Kidney capillary endothelial cell (primary cell): Measurements from ENCODE around the gene TENM4.

Experiments used
- DNase-seq: peaks from one replicate; pipeline ENCODE4 v3.0.0-alpha.2; 2018; ENCODE audit warnings: low spot score

TENM4 gene

DNA sequence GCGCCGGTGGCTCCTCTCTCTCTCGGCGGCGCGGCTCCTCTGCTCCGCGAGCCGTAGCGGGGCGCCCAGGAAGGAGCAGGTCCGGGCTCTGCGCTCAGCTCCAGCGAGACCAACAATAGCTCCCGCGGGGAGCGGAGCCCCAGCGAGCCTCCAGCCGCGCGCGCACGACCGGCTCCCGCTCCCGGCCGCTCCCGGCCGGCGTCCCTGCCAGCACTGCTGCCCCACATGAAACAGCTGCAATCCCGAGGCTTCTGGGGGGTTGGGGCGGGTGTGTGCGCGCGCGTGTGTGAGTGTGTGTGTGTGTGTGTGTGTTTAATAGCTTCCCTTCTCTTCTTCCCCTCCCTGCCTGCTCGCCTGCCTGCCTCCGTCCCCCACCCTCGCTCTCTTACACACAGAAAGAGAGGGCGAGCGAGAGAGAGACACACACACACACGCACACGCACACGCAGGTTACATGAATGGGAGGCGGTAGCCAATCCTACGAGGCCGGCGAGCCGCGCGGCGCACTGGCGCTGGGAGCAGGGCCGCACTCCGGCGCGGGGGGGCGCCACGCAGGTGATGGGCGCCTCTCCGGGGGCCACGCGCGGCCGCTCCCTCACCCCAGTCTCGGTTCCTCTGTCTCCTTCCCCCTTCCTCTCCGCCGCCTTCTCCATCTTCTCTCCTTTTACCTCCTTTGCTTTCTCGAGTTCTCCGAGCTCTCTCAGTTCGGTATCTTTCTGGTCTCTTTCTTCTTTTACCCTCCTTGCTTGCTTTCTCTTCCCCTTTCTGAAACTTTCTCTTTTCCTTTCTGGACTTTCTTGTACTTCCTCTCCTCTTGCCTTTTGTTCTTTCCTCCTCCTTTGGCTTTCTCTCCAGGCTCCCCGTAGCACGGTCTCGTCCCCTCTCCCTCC lies at the start of gene TENM4:
TENM4 (minus strand) TSS at position 460 of the 890 bp plus-strand sequence. CDS start 371,086 bp downstream, outside the sequence.
- DNase-seq, result no peak

DNA sequence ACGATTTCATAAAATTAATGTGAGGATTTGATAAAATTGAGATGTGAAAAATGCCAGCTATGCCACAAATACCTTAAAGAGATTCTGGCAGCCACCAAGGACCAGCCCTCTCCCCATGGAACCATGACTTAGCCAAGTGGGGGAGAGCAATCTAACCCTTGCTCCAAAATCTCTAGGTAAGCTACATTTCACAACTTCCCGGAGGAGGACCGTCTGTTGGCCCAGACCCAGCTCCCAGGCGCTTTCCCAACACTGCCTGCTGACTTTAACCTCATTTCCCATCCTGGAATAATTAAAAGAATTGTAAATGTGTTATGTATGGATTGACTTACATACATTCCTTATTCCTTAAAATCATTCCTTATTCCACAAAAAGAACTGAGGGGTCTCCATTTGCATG lies 47.5 kb upstream of the TENM4 start:
- DNase-seq, result no peak

DNA sequence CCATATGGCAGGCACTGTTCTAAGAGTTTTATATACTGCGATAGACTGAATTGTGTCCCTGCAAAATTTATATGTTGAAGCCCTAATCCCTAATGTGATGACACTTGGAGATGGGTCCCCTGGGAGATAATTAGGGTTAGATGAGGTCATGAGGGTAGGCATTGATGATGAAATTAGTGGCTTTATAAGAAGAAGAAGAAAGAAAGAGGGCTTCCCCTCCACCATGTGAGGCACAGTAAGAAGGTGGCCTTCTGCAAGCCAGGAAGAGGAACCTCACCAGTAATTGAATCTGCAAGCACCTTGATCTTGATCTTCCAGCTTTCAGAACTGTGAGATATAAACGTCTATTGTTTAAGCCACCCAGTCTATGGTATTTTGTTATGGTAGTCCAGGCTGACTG lies 46.6 kb upstream of the TENM4 start:
- no peak for DNase-seq

GRCh38 chr11:79486242-79486984 lies 45.6 kb upstream of the TENM4 start:
- DNase-seq, result no peak

DNA sequence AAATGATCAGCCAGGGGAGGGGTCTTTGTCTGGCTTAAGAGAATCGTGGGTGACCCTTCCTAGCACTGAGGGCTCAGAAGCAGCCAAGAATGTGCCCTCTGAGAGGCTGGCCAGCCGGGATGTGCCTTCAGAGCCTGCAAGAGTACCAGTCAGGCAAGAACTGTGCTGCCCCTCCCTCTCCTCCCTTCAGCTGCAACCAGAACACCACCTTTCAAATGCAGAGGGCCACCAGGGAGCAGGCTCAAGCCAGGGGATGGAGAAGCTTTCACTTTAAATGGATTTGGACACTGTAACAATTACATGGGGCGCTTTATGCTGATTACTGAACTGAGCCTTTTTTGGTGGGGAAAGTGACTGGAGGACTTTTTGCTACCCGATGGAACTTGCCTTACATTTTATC lies 44.9 kb upstream of the TENM4 start:
- DNase-seq, result no peak

- no peak for DNase-seq
Measured at GRCh38 chr11:79484872-79485271, 44.0 kb upstream of the TENM4 start.

DNA sequence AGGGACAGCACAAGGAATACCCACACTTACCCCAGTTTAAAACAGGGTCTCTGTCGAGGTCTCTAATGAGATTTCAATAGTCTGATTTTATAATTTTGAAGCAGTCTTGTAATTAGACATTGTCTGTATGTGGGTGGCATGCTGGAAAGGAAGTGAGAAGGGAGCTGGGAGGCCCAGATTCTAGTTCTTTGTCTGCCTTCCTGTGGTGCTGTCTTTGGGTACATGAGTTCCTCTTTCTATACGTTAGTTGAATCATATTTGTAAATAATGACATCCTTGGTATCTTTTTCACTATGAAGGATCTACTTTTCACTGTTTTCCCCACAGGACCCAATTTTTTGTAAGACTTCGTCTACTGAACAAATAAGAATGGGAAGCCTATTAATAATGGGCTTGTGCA lies 42.0 kb upstream of the TENM4 start:
- no peak for DNase-seq

DNA sequence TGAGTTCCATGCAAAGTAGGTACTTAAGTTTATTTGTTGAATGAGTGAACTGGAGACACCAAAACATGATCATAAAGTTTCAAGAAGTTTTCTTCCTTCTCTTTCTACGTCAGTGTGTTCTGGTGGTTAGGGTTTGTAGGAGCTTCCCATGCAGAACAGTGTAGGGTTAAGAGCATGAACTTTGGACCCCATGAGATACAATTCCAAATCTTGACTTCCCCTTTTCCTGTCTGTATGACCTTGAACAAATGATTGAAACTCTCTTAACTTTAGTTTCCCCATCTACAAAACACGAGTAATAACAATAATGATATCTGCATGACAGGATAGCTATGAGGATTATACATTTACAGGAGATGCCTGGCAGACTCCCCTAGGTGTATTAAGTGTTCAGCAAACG lies 41.0 kb upstream of the TENM4 start:
- DNase-seq, result no peak

GRCh38 chr11:79480864-79481263 lies 40.0 kb upstream of the TENM4 start:
- no peak for DNase-seq

- no peak for DNase-seq
Measured at GRCh38 chr11:79472819-79473529, 32.1 kb upstream of the TENM4 start.

- DNase-seq, result no peak
Measured at GRCh38 chr11:79471071-79471844, 30.4 kb upstream of the TENM4 start.

DNA sequence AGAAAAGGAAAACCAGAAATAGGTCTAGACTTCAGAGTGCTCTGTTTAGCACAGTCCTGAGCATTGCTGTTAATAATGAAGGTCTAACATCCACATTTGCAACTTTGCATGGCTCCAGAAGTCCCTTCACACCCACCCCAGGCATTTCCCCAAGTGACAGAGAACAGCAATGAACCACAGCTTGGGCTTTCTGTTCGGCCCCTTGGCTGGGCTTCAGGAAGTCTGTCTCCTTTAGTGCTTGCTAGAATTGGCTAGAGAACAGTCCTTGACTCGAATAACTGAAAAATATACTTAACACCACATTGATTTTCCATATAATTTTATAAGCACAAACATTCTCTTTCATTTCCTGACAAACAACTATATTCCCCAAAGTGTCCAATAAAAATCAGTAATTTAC lies 29.3 kb upstream of the TENM4 start:
- no peak for DNase-seq

DNA sequence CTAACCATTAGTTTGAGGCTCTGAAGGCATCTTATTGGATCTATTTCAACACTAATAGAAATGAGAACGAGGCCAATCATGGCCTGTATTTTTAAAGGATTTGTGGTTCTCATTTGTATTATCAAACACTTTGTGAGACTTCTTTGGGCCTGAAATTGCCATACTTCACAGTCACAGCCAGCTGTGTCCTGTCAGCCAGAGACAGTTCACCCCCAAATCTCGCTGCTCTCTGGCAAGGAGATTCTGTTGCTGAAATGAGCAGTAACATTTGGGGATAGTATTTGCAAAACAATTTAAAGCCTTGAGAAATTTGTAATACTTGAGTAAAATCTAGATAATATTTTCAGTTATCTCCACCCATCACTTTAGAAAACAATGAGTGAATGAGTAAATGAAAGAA lies 26.9 kb upstream of the TENM4 start:
- DNase-seq, result no peak

- no peak for DNase-seq
Measured at GRCh38 chr11:79466411-79466810, 25.6 kb upstream of the TENM4 start.

DNA sequence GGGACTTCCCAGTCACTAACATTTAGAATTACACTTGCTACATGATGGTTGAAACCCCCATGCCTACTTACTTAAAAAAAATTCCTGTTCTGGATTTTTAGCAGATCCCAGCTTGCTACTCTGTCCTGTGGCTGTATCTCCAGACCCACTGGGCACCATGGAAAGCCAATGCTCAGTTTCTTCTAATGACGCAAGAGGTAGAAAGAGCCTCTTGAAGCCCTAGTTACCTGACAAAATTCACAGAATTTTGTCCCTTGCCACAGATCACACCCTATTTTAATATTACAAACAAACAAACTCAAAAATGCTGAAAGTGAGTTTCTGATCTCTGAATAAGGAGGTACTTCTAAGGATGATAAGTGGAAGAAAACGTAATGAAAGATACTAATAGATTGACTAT lies 24.3 kb upstream of the TENM4 start:
- DNase-seq, result no peak

DNA sequence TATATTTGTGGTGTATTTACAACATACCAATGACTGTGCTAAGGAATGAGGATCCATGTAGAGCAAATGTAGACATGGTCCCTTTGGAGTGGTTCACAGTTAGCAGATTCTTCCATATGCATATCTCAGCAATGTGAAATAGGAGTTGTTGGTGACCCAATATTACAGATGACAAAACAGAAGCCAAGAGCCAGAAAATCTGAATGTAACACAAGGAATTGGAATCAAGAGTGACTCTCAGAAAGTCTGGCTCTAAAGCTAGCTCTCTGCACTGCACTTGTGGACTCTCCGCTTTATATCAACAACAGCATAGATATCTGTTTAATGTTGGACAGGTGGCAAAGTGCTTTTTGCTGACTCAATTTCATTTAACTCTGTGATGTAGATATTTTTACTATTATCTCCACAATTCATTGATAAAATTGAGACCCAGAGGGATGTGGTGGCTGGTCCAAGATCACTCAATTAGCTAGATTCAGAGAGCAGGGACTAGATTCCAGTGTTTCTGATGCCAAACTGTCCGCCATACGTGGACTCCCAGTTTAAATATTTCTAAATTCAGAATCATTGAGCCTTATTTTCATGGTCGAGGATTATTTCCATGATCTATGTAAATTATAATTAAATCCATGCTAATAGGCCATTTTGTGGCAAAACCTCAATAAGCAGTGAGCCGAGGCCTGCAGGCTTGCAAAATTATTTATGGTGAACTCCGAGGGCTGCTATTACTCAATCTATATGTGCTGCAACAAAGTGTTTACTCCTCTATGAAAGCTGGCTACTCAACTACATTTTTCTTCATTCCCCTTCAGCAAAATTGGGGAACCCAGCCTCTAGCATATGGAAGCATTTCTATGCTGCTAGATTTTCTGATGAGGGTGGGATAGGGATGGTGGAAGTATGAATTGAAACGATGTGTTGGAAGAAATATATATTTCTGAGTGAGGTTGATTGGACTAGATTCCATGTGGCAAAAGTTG lies 21.1 kb upstream of the TENM4 start:
- no peak for DNase-seq

DNA sequence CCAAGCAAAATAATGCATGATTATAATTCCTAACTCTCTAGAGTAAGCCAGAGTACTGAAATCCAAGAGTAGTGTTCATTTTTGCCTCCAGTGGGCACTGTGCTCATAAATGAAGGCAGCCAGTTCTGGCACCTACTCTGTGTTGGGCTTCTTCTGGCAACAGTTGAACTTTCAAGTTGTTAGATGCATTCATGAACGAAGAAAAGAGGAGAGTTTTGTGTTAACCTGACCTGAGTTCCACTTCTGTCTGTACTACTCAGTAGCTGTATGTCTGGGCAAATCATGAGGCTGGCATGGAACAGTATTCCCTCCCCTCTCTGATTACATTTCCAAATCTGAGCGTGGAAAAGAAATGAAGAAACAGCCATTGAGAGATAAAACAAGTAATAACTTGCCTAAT lies 20.3 kb upstream of the TENM4 start:
- no peak for DNase-seq

DNA sequence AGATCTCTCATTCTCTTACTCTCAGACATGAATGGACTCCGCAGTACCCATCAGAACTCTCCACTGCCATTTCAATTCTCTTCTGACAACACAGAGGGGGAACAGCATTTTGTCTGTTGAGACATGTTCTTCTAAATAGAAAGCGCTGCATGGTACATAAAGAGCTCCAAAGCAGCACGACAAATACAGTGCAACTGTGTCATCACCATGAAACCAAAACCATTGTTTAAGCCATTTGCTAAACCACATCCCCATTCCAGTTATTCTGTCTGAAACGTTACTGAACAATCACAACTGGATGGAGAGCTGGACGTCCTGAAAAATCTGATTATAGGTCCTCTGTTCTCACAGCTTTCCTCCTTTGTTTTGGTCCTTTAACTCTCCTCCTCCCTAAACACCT lies 17.9 kb upstream of the TENM4 start:
- DNase-seq, result no peak

- DNase-seq, result no peak
Measured at GRCh38 chr11:79456501-79456900, 15.7 kb upstream of the TENM4 start.

DNA sequence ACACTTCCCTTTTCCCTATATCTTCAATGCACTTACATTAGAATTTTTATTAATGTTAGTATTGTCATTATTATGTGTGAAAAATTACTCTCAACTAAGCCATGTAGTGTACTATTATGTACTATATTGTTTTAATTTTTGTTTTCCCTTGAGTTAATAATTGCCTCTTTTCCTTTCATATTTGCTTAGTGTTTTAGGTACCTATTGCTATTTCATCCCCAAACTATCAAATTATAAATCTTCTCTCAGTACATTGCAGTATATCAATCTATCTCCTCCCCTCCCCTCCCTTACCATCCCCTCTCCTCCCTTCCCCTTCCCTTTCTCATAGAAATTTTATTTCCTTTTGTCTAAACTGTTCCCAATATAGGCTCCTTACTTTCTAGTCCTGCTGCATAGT lies 12.8 kb upstream of the TENM4 start:
- no peak for DNase-seq

GRCh38 chr11:79449040-79449439 lies 8.2 kb upstream of the TENM4 start:
- DNase-seq, result no peak
